GM12878 (cell line): ENCODE data around the gene KRT222. TPM values are rescaled to one million over a fixed set of nuclear protein-coding genes. Genes with fewer than 3 reads are reported as not detected.

Source experiments
- ATAC-seq: fragments of 200-7000 bp; cut with Tn5 transposase; 3 replicates; pipeline ENCODE4 v1.9.1; 2020; ENCODE audit warnings: mild to moderate bottlenecking, moderate library complexity
- BruUV-seq: library from RNA; stranded (reverse); fragments of 400-500 nt; replicated peaks from 2 replicates; lab custom pipeline; 2021; lab: Mats Ljungman, UMichigan
- CTCF ChIA-PET: fragments of 300-600 bp; sonication (Branson Sonifier 250); formaldehyde crosslinking; extraction: SDS; loops from one replicate; lab custom pipeline; 2021; ENCODE audit warnings: inconsistent platforms; lab: Yijun Ruan, JAX
- POLR2A ChIA-PET: fragments of 350-600 bp; formaldehyde crosslinking; extraction: SDS; loops from one replicate; lab custom pipeline; 2021; ENCODE audit warnings: inconsistent platforms; lab: Charles Lee
- RAD21 ChIA-PET: fragments of 300-600 bp; sonication (Branson Sonifier 250); formaldehyde crosslinking; loops from one replicate; lab custom pipeline; 2023; ENCODE audit warnings: antibody characterized with exemption; ENCODE audit not compliant: unreplicated experiment; lab: Charles Lee
- SMC1A ChIA-PET: fragments of 300-600 bp; sonication (Branson Sonifier 250); formaldehyde crosslinking; loops from one replicate; lab custom pipeline; 2023; ENCODE audit not compliant: unreplicated experiment, uncharacterized antibody; lab: Charles Lee
- DNase-seq: peaks from one replicate; pipeline ENCODE4 v3.0.0-alpha.2; 2011; ENCODE audit warnings: low read depth, low spot score
- FAIRE-seq: peaks from 3 replicates; lab custom pipeline; 2011; peaks lifted over from hg19 to GRCh38; lab: Jason Lieb, UNC
- H2AFZ ChIP-seq: 2 replicates; pipeline ENCODE4 v1.6.0; 2011; ENCODE audit warnings: low read depth, low read length, control low read depth; ENCODE audit not compliant: control insufficient read depth
- H3K27ac ChIP-seq: 2 replicates; pipeline ENCODE4 v1.5.1; 2011; ENCODE audit warnings: control low read depth; ENCODE audit not compliant: control insufficient read depth, insufficient read depth
- H3K27me3 ChIP-seq, 2 experiments: replicated peaks in 1 of 2; 2 replicates each; pipeline versions ENCODE4 v1.6.0 to v1.6.1; 2011; ENCODE audit warnings: low read length in 1 of 2; ENCODE audit not compliant: control insufficient read depth in 2 of 2, insufficient read depth in 2 of 2
- H3K36me3 ChIP-seq, 2 experiments: 2 replicates each; pipeline ENCODE4 v1.5.1; 2011; ENCODE audit warnings: low read length in 1 of 2; ENCODE audit not compliant: control insufficient read depth in 2 of 2, insufficient read depth in 2 of 2
- H3K4me1 ChIP-seq: 2 replicates; pipeline ENCODE4 v1.6.1; 2011; ENCODE audit warnings: mild to moderate bottlenecking, low read length, moderate library complexity, mixed read lengths; ENCODE audit not compliant: control insufficient read depth, insufficient read depth
- H3K4me2 ChIP-seq: 2 replicates; pipeline ENCODE4 v1.6.0; 2011; ENCODE audit warnings: control low read depth; ENCODE audit not compliant: control insufficient read depth, insufficient read depth
- H3K4me3 ChIP-seq: fragments of 200-600 bp; sonication (generic); 2 replicates; pipeline ENCODE4 v1.5.1; 2016
- H3K79me2 ChIP-seq: 2 replicates; pipeline ENCODE4 v1.6.0; 2011; ENCODE audit warnings: low read length; ENCODE audit not compliant: control insufficient read depth, insufficient read depth
- H3K9ac ChIP-seq: 2 replicates; pipeline ENCODE4 v1.8.0; 2011; ENCODE audit warnings: low read length, control low read depth, mixed read lengths; ENCODE audit not compliant: control insufficient read depth, insufficient read depth
- H3K9me3 ChIP-seq: replicated peaks from 3 replicates; pipeline ENCODE4 v1.5.1; 2011; ENCODE audit warnings: mild to moderate bottlenecking, low read length; ENCODE audit not compliant: control insufficient read depth, insufficient read depth
- H4K20me1 ChIP-seq: 2 replicates; pipeline ENCODE4 v1.6.0; 2011; ENCODE audit not compliant: control insufficient read depth, insufficient read depth
- IRF5 ChIP-seq: fragments of 450-650 bp; IDR thresholded peaks from 2 replicates; pipeline ENCODE4 v1.6.1; 2017; ENCODE audit warnings: borderline replicate concordance
- NKRF ChIP-seq: fragments of 450-650 bp; conservative IDR thresholded peaks from 2 replicates; pipeline ENCODE4 v1.6.1; 2017; ENCODE audit warnings: mild to moderate bottlenecking, moderate library complexity
- SMAD1 ChIP-seq: fragments of 450-650 bp; IDR thresholded peaks from 2 replicates; pipeline ENCODE4 v1.6.1; 2018; ENCODE audit warnings: mild to moderate bottlenecking, low read depth; ENCODE audit not compliant: partially characterized antibody
- TCF3 ChIP-seq: IDR thresholded peaks from 2 replicates; pipeline ENCODE4 v1.6.1; 2012; ENCODE audit warnings: low read depth, mild to moderate bottlenecking, low read length, borderline replicate concordance; ENCODE audit not compliant: insufficient read depth
- ZNF274 ChIP-seq: IDR thresholded peaks from one replicate; pipeline ENCODE4 v1.8.0; 2011; ENCODE audit not compliant: insufficient read length, insufficient read depth
- WGBS: methylation state at CpG from one replicate; pipeline ENCODE4 v1.1.6; 2016; ENCODE audit warnings: low lambda C conversion rate; ENCODE audit not compliant: insufficient replicate concordance, insufficient coverage; ENCODE audit errors: missing lambda C conversion rate; 5-methylcytosine and 5-hydroxymethylcytosine counted together
- in situ Hi-C: fragments of 300-500 bp; cut with MboI; formaldehyde crosslinking; loops from 9 replicates; pipeline ENCODE4 v1.14.3; 2018; ENCODE audit warnings: mixed read lengths
- intact Hi-C: fragments of 100-400 bp; cut with micrococcal nuclease; formaldehyde crosslinking; loops from one replicate; pipeline ENCODE4 v1.14.2; 2022; ENCODE audit not compliant: unreplicated experiment
- polyA plus RNA-seq, 11 experiments: library from polyadenylated mRNA; depleted of rRNA in 4 of 11; unstranded in 6 of 11; stranded (reverse) in 5 of 11; fragments of >200 nt; fragmentation: Nextera tagmentation in 4 of 11; fragmentation: Illumina TruSeq in 1 of 11; extraction: Ambion mirVana in 4 of 11; extraction: Trizol in 1 of 11; gene quantifications; 1 replicate in 1 of 11; 2 replicates in 10 of 11; pipeline versions ENCODE4 v1.2.1 to v1.2.3, GENCODE V29; 2011 to 2016; ENCODE audit warnings: inconsistent platforms in 2 of 11, missing spikeins in 2 of 11, low read depth in 1 of 11
- total RNA-seq, 4 experiments: library from RNA; depleted of rRNA in 3 of 4; stranded (reverse); fragments of >200 nt in 3 of 4; fragmentation: Illumina TruSeq in 1 of 4; extraction: Trizol in 1 of 4; gene quantifications; 2 replicates each; pipeline versions ENCODE4 v1.2.1 to v1.2.3, GENCODE V29; 2013 to 2021

KRT222 gene
- total and polyA plus RNA-seq, 10 of the 15 experiments (the other 5 are each of a cell fraction or from before 2014, with no cell fraction given), result 0.21 to 6.4 (median 0.54) TPM; not detected in 1

- Histone ChIP-seq H3K36me3 (peaks cover 7 to 49% of the 10 kb centered on the region in 2 experiments), H3K9ac (no peak overlapping the region), H3K4me2 (no peak overlapping the region), H3K9me3 (no peaks in the 10 kb centered on the region), H2AFZ (no peak overlapping the region), H3K27me3 (no peaks in the 10 kb centered on the region), H3K79me2 (no peaks in the 10 kb centered on the region), H4K20me1 (no peaks in the 10 kb centered on the region), H3K4me1 (peaks cover 7% of the 10 kb centered on the region), H3K27ac (no peak overlapping the region), H3K4me3 (no peak overlapping the region)
- DNase-seq (no peak), FAIRE-seq (no peak), ATAC-seq (no peak)
- ChIA-PET SMC1A (interaction anchor here (1.0 to 1.5 kb wide), 3 partner anchors 13 to 161 kb away, joined by 3 to 7 read pairs (median 4); no protein-coding TSS in a partner anchor), POLR2A (interaction anchor here (1.5 kb wide), 1 partner anchor 11 kb away, joined by 7 read pairs; no protein-coding TSS in a partner anchor), RAD21 (interaction anchor here (1.6 kb wide), 2 partner anchors 10 to 1036 kb away, joined by 3 to 6 read pairs; no protein-coding TSS in a partner anchor), CTCF (interaction anchor here (1.2 to 2.6 kb wide), 4 partner anchors 10 to 163 kb away, joined by 4 to 14 read pairs (median 4); no protein-coding TSS in a partner anchor)
- intact Hi-C loops (loop anchor here (10.0 kb wide), 1 partner anchor 695 kb away; no protein-coding TSS in a partner anchor), in situ Hi-C loops (no loop called here)
- 53% methylated on average over 2 of the region's 2 CpGs for WGBS
- no peak for TF ChIP-seq NKRF
- TF ChIP-seq ZNF274, result no peak
- TF ChIP-seq TCF3, result no peak
- TF ChIP-seq SMAD1, result no peak
- TF ChIP-seq IRF5, result no peak
- no TSS peak for BruUV-seq
These were observed 35.1 kb downstream of the KRT222 start for GRCh38 chr17:40629842-40630241.
